ENCODE results near the gene RCAN1. TPM values are rescaled to one million over a fixed set of nuclear protein-coding genes. Genes with fewer than 3 reads are reported as not detected.

RCAN1 gene
- total and polyA plus RNA-seq, 4 donors: 12.2 to 32.8 (median 29.8) TPM

DNA sequence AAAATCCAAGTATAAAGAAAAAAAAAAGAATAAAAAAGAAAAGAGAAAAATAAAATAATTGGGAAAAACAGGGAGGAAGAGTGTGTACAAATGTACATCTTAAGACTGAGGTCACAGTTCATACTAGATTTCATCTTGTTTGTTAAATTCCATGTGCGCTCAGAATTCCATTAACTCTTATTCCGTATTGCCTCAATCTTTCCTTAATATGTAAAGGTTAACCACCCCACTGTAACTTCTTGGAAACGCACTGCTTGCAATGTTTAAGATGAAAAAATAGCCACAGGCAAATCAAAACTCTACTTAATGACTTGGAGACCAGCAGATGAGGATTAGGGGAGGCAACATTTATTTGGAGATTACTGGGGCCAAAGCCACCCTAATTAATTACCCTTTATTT is 79.0 kb downstream of the RCAN1 start:
- no peak overlapping the region for H3K4me3 ChIP-seq
- no peaks in the 10 kb centered on the region for H3K36me3 ChIP-seq (ENCODE audit: control insufficient read depth in 4 of 4, insufficient read depth in 4 of 4, low read length in 4 of 4)
- WGBS, 2 donors: 97 to 98% methylated on average over 3 of the region's 3 CpGs
- TF ChIP-seq CTCF (IDR thresholded peaks at IDR 0.05; ENCODE audit: control extremely low read depth, extremely low read depth): no peak
- H3K9me3 ChIP-seq (ENCODE audit: control insufficient read depth in 4 of 4, insufficient read depth in 3 of 4, low read length in 3 of 4): no peaks in the 10 kb centered on the region
- peaks cover 0 to 12% (median 0%) of the 10 kb centered on the region in 5 donors for H3K4me1 ChIP-seq (ENCODE audit: control insufficient read depth in 5 of 5, insufficient read depth in 5 of 5, low read length in 5 of 5)
- H3K9ac ChIP-seq (ENCODE audit: insufficient read depth in 1 of 2, low read length in 2 of 2): no peak overlapping the region
- H3K27me3 ChIP-seq (ENCODE audit: control insufficient read depth in 3 of 3, insufficient read depth in 3 of 3, low read length in 2 of 3): no peaks in the 10 kb centered on the region
- DNase-seq (no peak), ATAC-seq (ENCODE audit: insufficient read depth, low FRiP score) (no peak)
- H3K27ac ChIP-seq (ENCODE audit: low read depth in 1 of 2, low read length in 1 of 2): peak overlapping the region in 1 of 2 donors; percentile 75

DNA sequence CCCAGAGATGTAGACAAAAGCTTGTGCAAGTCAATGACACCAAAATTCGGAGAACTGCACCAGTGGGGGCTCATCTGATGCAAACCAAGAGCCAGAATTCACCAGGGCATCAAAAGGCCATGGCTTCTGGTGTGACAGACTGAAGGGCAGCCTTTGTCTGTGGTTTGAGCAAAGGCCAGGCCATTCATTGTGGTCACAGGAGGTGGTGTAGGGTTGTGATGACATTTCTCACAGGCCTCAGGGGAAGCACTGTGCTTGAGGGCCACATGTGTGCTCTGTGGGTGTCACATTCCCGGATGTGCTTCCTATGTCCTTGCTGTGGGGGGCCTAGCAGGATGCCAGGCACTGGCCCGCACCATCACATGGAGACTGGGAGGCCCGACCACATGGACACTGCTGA is 80.4 kb downstream of the RCAN1 start:
- ATAC-seq (ENCODE audit: insufficient read depth, low FRiP score) (no peak), DNase-seq (no peak)
- TF ChIP-seq CTCF (IDR thresholded peaks at IDR 0.05; ENCODE audit: control extremely low read depth, extremely low read depth): no peak
- no peaks in the 10 kb centered on the region for H3K9me3 ChIP-seq (ENCODE audit: control insufficient read depth in 4 of 4, insufficient read depth in 3 of 4, low read length in 3 of 4)
- H3K9ac ChIP-seq (ENCODE audit: insufficient read depth in 1 of 2, low read length in 2 of 2): no peak overlapping the region
- no peaks in the 10 kb centered on the region for H3K27me3 ChIP-seq (ENCODE audit: control insufficient read depth in 3 of 3, insufficient read depth in 3 of 3, low read length in 2 of 3)
- 48 to 68% methylated on average over 4 of the region's 4 CpGs for WGBS, 2 donors
- H3K27ac ChIP-seq (ENCODE audit: low read depth in 1 of 2, low read length in 1 of 2): no peak overlapping the region
- H3K4me1 ChIP-seq (ENCODE audit: control insufficient read depth in 5 of 5, insufficient read depth in 5 of 5, low read length in 5 of 5): peaks cover 0 to 12% (median 0%) of the 10 kb centered on the region in 5 donors
- no peaks in the 10 kb centered on the region for H3K36me3 ChIP-seq (ENCODE audit: control insufficient read depth in 4 of 4, insufficient read depth in 4 of 4, low read length in 4 of 4)
- H3K4me3 ChIP-seq: no peak overlapping the region

DNA sequence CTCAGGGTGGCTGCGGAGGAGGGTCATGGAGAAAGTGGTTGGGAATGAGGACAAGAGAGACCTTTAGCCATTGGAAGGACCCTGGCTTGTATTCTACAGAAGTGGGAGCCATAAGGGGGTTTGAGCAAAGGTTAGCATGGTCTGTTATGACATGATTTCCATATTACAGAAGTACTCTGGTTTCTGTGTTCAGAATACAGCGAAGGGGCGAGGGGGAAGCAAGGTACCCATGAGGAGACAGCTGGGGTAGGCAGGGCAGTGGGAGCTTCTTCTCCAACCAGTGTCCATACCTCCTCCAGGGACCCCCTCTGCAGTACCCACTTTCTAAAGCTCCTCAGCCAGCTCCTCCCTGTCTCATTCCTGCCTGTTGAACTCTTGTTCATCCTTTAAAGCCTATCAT is 81.0 kb downstream of the RCAN1 start:
- ATAC-seq (ENCODE audit: insufficient read depth, low FRiP score) (no peak), DNase-seq (no peak)
- Histone ChIP-seq H3K4me3 (no peak overlapping the region), H3K36me3 (ENCODE audit: control insufficient read depth in 4 of 4, insufficient read depth in 4 of 4, low read length in 4 of 4) (no peaks in the 10 kb centered on the region), H3K9ac (ENCODE audit: insufficient read depth in 1 of 2, low read length in 2 of 2) (no peak overlapping the region), H3K4me1 (ENCODE audit: control insufficient read depth in 5 of 5, insufficient read depth in 5 of 5, low read length in 5 of 5) (peaks cover 0 to 12% (median 0%) of the 10 kb centered on the region in 5 donors), H3K9me3 (ENCODE audit: control insufficient read depth in 4 of 4, insufficient read depth in 3 of 4, low read length in 3 of 4) (no peaks in the 10 kb centered on the region), H3K27ac (ENCODE audit: low read depth in 1 of 2, low read length in 1 of 2) (no peak overlapping the region), H3K27me3 (ENCODE audit: control insufficient read depth in 3 of 3, insufficient read depth in 3 of 3, low read length in 2 of 3) (no peaks in the 10 kb centered on the region)
- no peak for TF ChIP-seq CTCF (IDR thresholded peaks at IDR 0.05; ENCODE audit: control extremely low read depth, extremely low read depth)
- WGBS, 2 donors: 75 to 76% methylated on average over 3 of the region's 3 CpGs

- H3K36me3 ChIP-seq (ENCODE audit: control insufficient read depth in 4 of 4, insufficient read depth in 4 of 4, low read length in 4 of 4): no peaks in the 10 kb centered on the region
- no peaks in the 10 kb centered on the region for H3K9me3 ChIP-seq (ENCODE audit: control insufficient read depth in 4 of 4, insufficient read depth in 3 of 4, low read length in 3 of 4)
- H3K27me3 ChIP-seq (ENCODE audit: control insufficient read depth in 3 of 3, insufficient read depth in 3 of 3, low read length in 2 of 3): no peaks in the 10 kb centered on the region
- no peak overlapping the region for H3K9ac ChIP-seq (ENCODE audit: insufficient read depth in 1 of 2, low read length in 2 of 2)
- 89 to 91% methylated on average over 6 of the region's 6 CpGs for WGBS, 2 donors
- H3K27ac ChIP-seq (ENCODE audit: low read depth in 1 of 2, low read length in 1 of 2): peak overlapping the region in 1 of 2 donors; percentile 86
- no peak for DNase-seq
- H3K4me1 ChIP-seq (ENCODE audit: control insufficient read depth in 5 of 5, insufficient read depth in 5 of 5, low read length in 5 of 5): peaks cover 0 to 8% (median 1%) of the 10 kb centered on the region in 5 donors
- TF ChIP-seq CTCF (IDR thresholded peaks at IDR 0.05; ENCODE audit: control extremely low read depth, extremely low read depth): no peak
- ATAC-seq (ENCODE audit: insufficient read depth, low FRiP score): no peak
- H3K4me3 ChIP-seq: no peak overlapping the region
These were observed 83.5 kb downstream of the RCAN1 start for GRCh38 chr21:34531399-34531798.

Data from lung (tissue), 12 donors.